HepG2 (cell line): ENCODE measurements around the gene GJC1. TPM values are rescaled to one million over a fixed set of nuclear protein-coding genes. Genes with fewer than 3 reads are reported as not detected.

Experiments
- ATAC-seq: fragments of 200-7000 bp; cut with Tn5 transposase; 3 replicates; pipeline ENCODE4 v1.9.1; 2020; ENCODE audit warnings: mild to moderate bottlenecking, moderate library complexity
- BruUV-seq: library from RNA; stranded (reverse); fragments of 400-500 nt; replicated peaks from 2 replicates; lab custom pipeline; 2021; lab: Mats Ljungman, UMichigan
- CTCF ChIA-PET: fragments of 300-600 bp; formaldehyde crosslinking; extraction: SDS; loops from one replicate; lab custom pipeline; 2021; ENCODE audit warnings: low total read pairs, inconsistent platforms, low intra/inter-chr PET ratio; lab: Yijun Ruan, JAX
- POLR2A ChIA-PET: fragments of 350-600 bp; sonication (Branson Sonifier 250); formaldehyde crosslinking; loops from one replicate; lab custom pipeline; 2020; ENCODE audit warnings: antibody characterized with exemption, inconsistent platforms; lab: Yijun Ruan, JAX
- DNase-seq: peaks from one replicate; pipeline ENCODE4 v3.0.0-alpha.2; 2015; ENCODE audit warnings: low spot score
- FAIRE-seq: peaks from 3 replicates; lab custom pipeline; 2011; peaks lifted over from hg19 to GRCh38; lab: Jason Lieb, UNC
- H2AFZ ChIP-seq: one replicate; pipeline ENCODE4 v1.6.1; 2011; ENCODE audit warnings: low read length, inconsistent platforms
- H3K27ac ChIP-seq: fragments of 300-600 bp; 3 replicates; pipeline ENCODE4 v1.8.0; 2011; ENCODE audit warnings: mixed run types, mild to moderate bottlenecking, mixed read lengths, low read length, inconsistent platforms; ENCODE audit not compliant: insufficient read depth; ENCODE audit errors: extremely low read length
- H3K27me3 ChIP-seq, 2 experiments: fragments of 200-600 bp in 1 of 2; 2 replicates in 1 of 2; 3 replicates in 1 of 2; pipeline versions ENCODE4 v1.6.0 to v1.8.0; 2011; ENCODE audit warnings: low read length in 2 of 2, mild to moderate bottlenecking in 2 of 2, moderate library complexity in 2 of 2, inconsistent platforms in 1 of 2; ENCODE audit not compliant: insufficient read depth in 2 of 2, control insufficient read depth in 1 of 2
- H3K36me3 ChIP-seq, 2 experiments: fragments of 200-600 bp in 1 of 2; replicated peaks in 1 of 2; 2 replicates in 1 of 2; 3 replicates in 1 of 2; pipeline versions ENCODE4 v1.5.1 to v1.8.0; 2011; ENCODE audit warnings: low read length in 2 of 2, inconsistent platforms in 1 of 2; ENCODE audit not compliant: insufficient read depth in 2 of 2, control insufficient read depth in 1 of 2
- H3K4me1 ChIP-seq: 2 replicates; pipeline ENCODE4 v1.5.1; 2012; ENCODE audit warnings: low read length, inconsistent platforms; ENCODE audit not compliant: insufficient read depth
- H3K4me2 ChIP-seq: 2 replicates; pipeline ENCODE4 v1.6.0; 2011; ENCODE audit warnings: low read depth, low read length, inconsistent platforms
- H3K4me3 ChIP-seq, 3 experiments: fragments of 200-600 bp in 1 of 3; sonication (generic), shearing (Covaris generic) in 1 of 3; replicated peaks in 1 of 3; 2 replicates each; pipeline ENCODE4 v1.5.1; 2011 to 2016; ENCODE audit warnings: low read length in 3 of 3, inconsistent platforms in 2 of 3, low read depth in 2 of 3, mild to moderate bottlenecking in 2 of 3, control low read depth in 1 of 3, mixed read lengths in 1 of 3; ENCODE audit not compliant: insufficient read depth in 1 of 3
- H3K79me2 ChIP-seq: one replicate; pipeline ENCODE4 v1.6.1; 2011; ENCODE audit warnings: low read length, inconsistent platforms; ENCODE audit not compliant: insufficient read depth
- H3K9ac ChIP-seq: 2 replicates; pipeline ENCODE4 v1.6.0; 2011; ENCODE audit warnings: mild to moderate bottlenecking, low read depth, low read length, inconsistent platforms; ENCODE audit not compliant: insufficient read depth
- H3K9me3 ChIP-seq: 2 replicates; pipeline ENCODE4 v1.5.1; 2012; ENCODE audit warnings: mild to moderate bottlenecking, low read length
- H4K20me1 ChIP-seq: 2 replicates; pipeline ENCODE4 v1.6.0; 2011; ENCODE audit warnings: inconsistent platforms, mild to moderate bottlenecking, low read length, moderate library complexity; ENCODE audit not compliant: insufficient read depth
- ATAD3A ChIP-seq: sonication (generic); formaldehyde crosslinking; IDR thresholded peaks from 2 replicates; pipeline ENCODE4 v1.4.0; 2020; ENCODE audit warnings: missing genetic modification reagents
- HES4 ChIP-seq: sonication (generic); formaldehyde crosslinking; IDR thresholded peaks from 2 replicates; pipeline ENCODE4 v1.9.0; 2021; ENCODE audit warnings: mild to moderate bottlenecking, missing genetic modification reagents, borderline replicate concordance
- RBAK ChIP-seq: sonication (generic); formaldehyde crosslinking; IDR thresholded peaks from 2 replicates; pipeline ENCODE4 v1.5.1; 2020; ENCODE audit warnings: mild to moderate bottlenecking, missing genetic modification reagents
- SALL2 ChIP-seq: sonication (generic); formaldehyde crosslinking; IDR thresholded peaks from 2 replicates; pipeline ENCODE4 v1.8.1; 2023; ENCODE audit warnings: mild to moderate bottlenecking, missing genetic modification reagents, inconsistent platforms
- TBP ChIP-seq: sonication (generic); formaldehyde crosslinking; IDR thresholded peaks from 2 replicates; pipeline ENCODE4 v1.5.0; 2020; ENCODE audit warnings: missing genetic modification reagents
- ZFX ChIP-seq: sonication (generic); formaldehyde crosslinking; IDR thresholded peaks from 2 replicates; pipeline ENCODE4 v1.4.0; 2020; ENCODE audit warnings: mild to moderate bottlenecking, low read depth, missing genetic modification reagents, moderate library complexity
- ZFYVE20 ChIP-seq: sonication (generic); formaldehyde crosslinking; IDR thresholded peaks from 2 replicates; pipeline ENCODE4 v1.8.0; 2023; ENCODE audit warnings: low read depth, mild to moderate bottlenecking, moderate library complexity, missing genetic modification reagents, borderline replicate concordance
- ZNF317 ChIP-seq: sonication (generic); formaldehyde crosslinking; IDR thresholded peaks from 2 replicates; pipeline ENCODE4 v1.5.0; 2020; ENCODE audit warnings: mild to moderate bottlenecking, missing genetic modification reagents
- ZNF34 ChIP-seq: sonication (generic); formaldehyde crosslinking; IDR thresholded peaks from 2 replicates; pipeline ENCODE4 v1.4.0; 2020; ENCODE audit warnings: mild to moderate bottlenecking, missing genetic modification reagents, borderline replicate concordance
- ZNF878 ChIP-seq: sonication (generic); formaldehyde crosslinking; IDR thresholded peaks from 2 replicates; pipeline ENCODE4 v1.8.1; 2023; ENCODE audit warnings: mild to moderate bottlenecking, missing genetic modification reagents, moderate library complexity
- WGBS: methylation state at CpG from one replicate; pipeline ENCODE4 v1.1.6; 2017; ENCODE audit warnings: low lambda C conversion rate; 5-methylcytosine and 5-hydroxymethylcytosine counted together
- in situ Hi-C: cut with HindIII; loops from 2 replicates; pipeline ENCODE4 v1.10.0; 2017; ENCODE audit warnings: low pct_unique_long_range_greater_than_20kb; ENCODE audit not compliant: extremely low pct_ligation_motif_present
- intact Hi-C: fragments of 100-400 bp; cut with micrococcal nuclease; formaldehyde crosslinking; loops from one replicate; pipeline ENCODE4 v1.10.0; 2022; ENCODE audit not compliant: unreplicated experiment
- polyA plus RNA-seq, 8 experiments: library from polyadenylated mRNA; depleted of rRNA in 3 of 8; stranded (reverse) in 7 of 8; unstranded in 1 of 8; fragments of >200 nt; fragmentation: Illumina TruSeq in 4 of 8; extraction: Trizol in 4 of 8; gene quantifications; 2 replicates each; pipeline versions ENCODE4 v1.2.1 to v1.2.3, GENCODE V29; 2011 to 2016; ENCODE audit warnings: low read depth in 4 of 8, missing spikeins in 1 of 8, mixed read lengths in 1 of 8; ENCODE audit not compliant: insufficient read depth in 1 of 8
- total RNA-seq, 5 experiments: library from RNA; depleted of rRNA; stranded (reverse); fragments of >200 nt; fragmentation: Illumina TruSeq; extraction: Trizol; gene quantifications; 2 replicates each; pipeline ENCODE4 v1.2.3, GENCODE V29; 2016; ENCODE audit warnings: low read depth in 1 of 5
- TF ChIP-seq, protein P1 (sequence below): sonication (generic); formaldehyde crosslinking; IDR thresholded peaks from 2 replicates; pipeline ENCODE4 v1.5.1; 2020; ENCODE audit warnings: mild to moderate bottlenecking, missing genetic modification reagents, moderate library complexity
- TF ChIP-seq, protein P2 (sequence below): sonication (generic); formaldehyde crosslinking; IDR thresholded peaks from 2 replicates; pipeline ENCODE4 v1.4.0; 2020; ENCODE audit warnings: missing genetic modification reagents, borderline replicate concordance
- TF ChIP-seq, protein P3 (sequence below): sonication (generic); formaldehyde crosslinking; IDR thresholded peaks from 2 replicates; pipeline ENCODE4 v1.4.0; 2020; ENCODE audit warnings: missing genetic modification reagents, borderline replicate concordance

Gene GJC1
- total and polyA plus RNA-seq, 2 of the 13 experiments (the other 11 are each of a cell fraction or from before 2014, with no cell fraction given) = 1.7 TPM

DNA sequence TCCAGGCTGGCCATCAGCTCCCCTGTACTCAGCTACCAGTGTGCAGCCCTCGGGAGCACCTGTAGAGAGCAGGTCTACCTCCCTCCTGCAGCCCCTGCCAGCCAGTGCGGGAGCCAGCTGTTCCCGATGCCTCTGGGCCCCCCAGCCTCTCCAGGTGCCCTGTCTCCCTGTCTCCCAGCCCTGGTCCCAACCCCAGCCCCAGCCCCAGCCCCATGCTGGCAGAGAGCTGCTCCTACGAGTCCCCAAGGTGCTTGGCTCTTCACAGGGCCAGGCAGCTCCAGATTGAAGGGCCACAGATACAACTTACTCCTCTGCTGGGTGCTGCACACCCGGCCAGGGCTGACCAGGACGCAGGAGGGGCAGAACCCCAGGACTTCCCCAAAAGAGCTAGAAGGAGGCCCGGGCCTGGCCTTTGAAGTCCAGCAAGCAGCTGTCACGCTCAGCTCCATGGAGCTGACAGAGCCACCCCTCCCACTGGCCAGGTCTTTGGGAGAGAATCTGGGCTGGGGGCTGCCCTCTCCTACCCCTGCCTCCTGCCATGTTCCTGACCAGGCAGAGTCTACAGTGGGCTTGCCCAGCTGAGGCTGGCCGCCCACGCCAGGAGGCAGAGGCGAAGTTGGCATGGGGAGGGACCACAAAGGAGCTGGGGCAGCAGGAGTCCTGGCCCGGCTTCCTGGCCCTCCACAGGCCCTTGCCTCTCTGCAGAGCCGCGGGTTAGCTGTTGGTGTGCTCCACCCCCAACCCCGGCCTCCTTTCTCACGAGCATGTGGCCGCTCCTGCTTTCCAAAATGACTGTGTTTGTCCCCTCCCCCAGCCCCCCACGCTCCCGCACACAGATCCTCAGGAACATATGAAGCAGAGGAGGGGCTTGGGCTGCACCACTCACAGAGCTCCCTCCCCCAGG, 80.8 kb downstream of the GJC1 start:
- no peaks in the 10 kb centered on the region for H3K9me3 ChIP-seq
- H3K36me3 ChIP-seq = peaks cover 11 to 22% of the 10 kb centered on the region in 2 experiments; a peak in 4 of 5 replicates
- H3K4me3 ChIP-seq = no peak overlapping the region
- 91% methylated on average over 12 of the region's 19 CpGs for WGBS
- no peak for DNase-seq
- intact Hi-C loops (no loop called here), in situ Hi-C loops (no loop called here)
- POLR2A ChIA-PET = no interaction called here
- H4K20me1 ChIP-seq = no peaks in the 10 kb centered on the region
- CTCF ChIA-PET = no interaction called here
- no peak overlapping the region for H2AFZ ChIP-seq
- no peak overlapping the region for H3K9ac ChIP-seq
- no peak overlapping the region for H3K4me2 ChIP-seq
- H3K27me3 ChIP-seq = no peaks in the 10 kb centered on the region
- no TSS peak for BruUV-seq
- no peak overlapping the region for H3K27ac ChIP-seq
- H3K79me2 ChIP-seq = no peaks in the 10 kb centered on the region
- H3K4me1 ChIP-seq = peaks cover 16% of the 10 kb centered on the region
- TF ChIP-seq RBAK (CRISPR knock-in tag) = no peak
- TF ChIP-seq ZFYVE20 = no peak
- no peak for TF ChIP-seq ATAD3A
- TF ChIP-seq ZNF317 = no peak
- no peak for TF ChIP-seq HES4
- no peak for TF ChIP-seq TBP (CRISPR knock-in tag)
- TF ChIP-seq, protein P1, sequence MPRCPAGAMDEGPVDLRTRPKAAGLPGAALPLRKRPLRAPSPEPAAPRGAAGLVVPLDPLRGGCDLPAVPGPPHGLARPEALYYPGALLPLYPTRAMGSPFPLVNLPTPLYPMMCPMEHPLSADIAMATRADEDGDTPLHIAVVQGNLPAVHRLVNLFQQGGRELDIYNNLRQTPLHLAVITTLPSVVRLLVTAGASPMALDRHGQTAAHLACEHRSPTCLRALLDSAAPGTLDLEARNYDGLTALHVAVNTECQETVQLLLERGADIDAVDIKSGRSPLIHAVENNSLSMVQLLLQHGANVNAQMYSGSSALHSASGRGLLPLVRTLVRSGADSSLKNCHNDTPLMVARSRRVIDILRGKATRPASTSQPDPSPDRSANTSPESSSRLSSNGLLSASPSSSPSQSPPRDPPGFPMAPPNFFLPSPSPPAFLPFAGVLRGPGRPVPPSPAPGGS (CRISPR knock-in tag) = no peak
- no peak for TF ChIP-seq ZNF34 (CRISPR knock-in tag)
- TF ChIP-seq SALL2 = no peak
- no peak for TF ChIP-seq ZFX (CRISPR knock-in tag)
- TF ChIP-seq, protein P2, sequence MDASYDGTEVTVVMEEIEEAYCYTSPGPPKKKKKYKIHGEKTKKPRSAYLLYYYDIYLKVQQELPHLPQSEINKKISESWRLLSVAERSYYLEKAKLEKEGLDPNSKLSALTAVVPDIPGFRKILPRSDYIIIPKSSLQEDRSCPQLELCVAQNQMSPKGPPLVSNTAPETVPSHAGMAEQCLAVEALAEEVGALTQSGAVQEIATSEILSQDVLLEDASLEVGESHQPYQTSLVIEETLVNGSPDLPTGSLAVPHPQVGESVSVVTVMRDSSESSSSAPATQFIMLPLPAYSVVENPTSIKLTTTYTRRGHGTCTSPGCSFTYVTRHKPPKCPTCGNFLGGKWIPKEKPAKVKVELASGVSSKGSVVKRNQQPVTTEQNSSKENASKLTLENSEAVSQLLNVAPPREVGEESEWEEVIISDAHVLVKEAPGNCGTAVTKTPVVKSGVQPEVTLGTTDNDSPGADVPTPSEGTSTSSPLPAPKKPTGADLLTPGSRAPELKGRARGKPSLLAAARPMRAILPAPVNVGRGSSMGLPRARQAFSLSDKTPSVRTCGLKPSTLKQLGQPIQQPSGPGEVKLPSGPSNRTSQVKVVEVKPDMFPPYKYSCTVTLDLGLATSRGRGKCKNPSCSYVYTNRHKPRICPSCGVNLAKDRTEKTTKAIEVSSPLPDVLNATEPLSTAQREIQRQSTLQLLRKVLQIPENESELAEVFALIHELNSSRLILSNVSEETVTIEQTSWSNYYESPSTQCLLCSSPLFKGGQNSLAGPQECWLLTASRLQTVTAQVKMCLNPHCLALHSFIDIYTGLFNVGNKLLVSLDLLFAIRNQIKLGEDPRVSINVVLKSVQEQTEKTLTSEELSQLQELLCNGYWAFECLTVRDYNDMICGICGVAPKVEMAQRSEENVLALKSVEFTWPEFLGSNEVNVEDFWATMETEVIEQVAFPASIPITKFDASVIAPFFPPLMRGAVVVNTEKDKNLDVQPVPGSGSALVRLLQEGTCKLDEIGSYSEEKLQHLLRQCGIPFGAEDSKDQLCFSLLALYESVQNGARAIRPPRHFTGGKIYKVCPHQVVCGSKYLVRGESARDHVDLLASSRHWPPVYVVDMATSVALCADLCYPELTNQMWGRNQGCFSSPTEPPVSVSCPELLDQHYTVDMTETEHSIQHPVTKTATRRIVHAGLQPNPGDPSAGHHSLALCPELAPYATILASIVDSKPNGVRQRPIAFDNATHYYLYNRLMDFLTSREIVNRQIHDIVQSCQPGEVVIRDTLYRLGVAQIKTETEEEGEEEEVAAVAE (CRISPR knock-in tag) = no peak
- TF ChIP-seq, protein P3, sequence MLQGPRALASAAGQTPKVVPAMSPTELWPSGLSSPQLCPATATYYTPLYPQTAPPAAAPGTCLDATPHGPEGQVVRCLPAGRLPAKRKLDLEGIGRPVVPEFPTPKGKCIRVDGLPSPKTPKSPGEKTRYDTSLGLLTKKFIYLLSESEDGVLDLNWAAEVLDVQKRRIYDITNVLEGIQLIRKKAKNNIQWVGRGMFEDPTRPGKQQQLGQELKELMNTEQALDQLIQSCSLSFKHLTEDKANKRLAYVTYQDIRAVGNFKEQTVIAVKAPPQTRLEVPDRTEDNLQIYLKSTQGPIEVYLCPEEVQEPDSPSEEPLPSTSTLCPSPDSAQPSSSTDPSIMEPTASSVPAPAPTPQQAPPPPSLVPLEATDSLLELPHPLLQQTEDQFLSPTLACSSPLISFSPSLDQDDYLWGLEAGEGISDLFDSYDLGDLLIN (CRISPR knock-in tag) = no peak
- TF ChIP-seq ZNF878 (CRISPR knock-in tag) = no peak
- no peak for FAIRE-seq
- no peak; the same call in 2 of the 3 replicates for ATAC-seq
